Endothelial cell (in vitro differentiated cells): Measurements from ENCODE around the gene CARTPT. TPM values are rescaled to one million over a fixed set of nuclear protein-coding genes. Genes with fewer than 3 reads are reported as not detected.
A peak's percentile ranks its signal among the peaks of the same experiment; 100 is the strongest.

Source experiments
- DNase-seq: peaks from one replicate; pipeline ENCODE4 v3.0.0; 2021; ENCODE audit warnings: low spot score
- H3K27ac Mint-ChIP-seq: one replicate; pipeline ENCODE4 v1.8.0; 2021; ENCODE audit warnings: mixed read lengths, inconsistent platforms; ENCODE audit not compliant: unreplicated experiment
- H3K27me3 Mint-ChIP-seq: one replicate; pipeline ENCODE4 v1.8.0; 2021; ENCODE audit warnings: mild to moderate bottlenecking, moderate library complexity, mixed read lengths, inconsistent platforms; ENCODE audit not compliant: unreplicated experiment
- H3K36me3 Mint-ChIP-seq: one replicate; pipeline ENCODE4 v1.8.0; 2021; ENCODE audit warnings: mild to moderate bottlenecking, low read depth, mixed read lengths, inconsistent platforms; ENCODE audit not compliant: unreplicated experiment
- H3K4me1 Mint-ChIP-seq: one replicate; pipeline ENCODE4 v1.8.0; 2021; ENCODE audit warnings: mild to moderate bottlenecking, mixed read lengths, inconsistent platforms; ENCODE audit not compliant: unreplicated experiment
- H3K4me3 Mint-ChIP-seq: one replicate; pipeline ENCODE4 v1.8.0; 2021; ENCODE audit warnings: mild to moderate bottlenecking, mixed read lengths, inconsistent platforms; ENCODE audit not compliant: unreplicated experiment
- H3K9me3 Mint-ChIP-seq: one replicate; pipeline ENCODE4 v1.8.0; 2021; ENCODE audit warnings: mixed read lengths, inconsistent platforms; ENCODE audit not compliant: unreplicated experiment
- total RNA-seq: library from RNA; stranded (reverse); fragmentation: NEBNext Ultra II Directional; extraction: Animal tissue kit (Norgen Biotek cat#: 25700); gene quantifications from one replicate; pipeline ENCODE4 v1.2.1, GENCODE V29; 2021; ENCODE audit not compliant: unreplicated experiment
- TF ChIP-seq, protein P1 (sequence below): fragments of 200-600 bp; sonication (generic); IDR thresholded peaks from one replicate; pipeline ENCODE4 v1.5.0; 2021; ENCODE audit warnings: antibody characterized with exemption; ENCODE audit not compliant: unreplicated experiment

CARTPT gene
- total RNA-seq, 1 donor from 2014 or later, result 148 TPM

DNA sequence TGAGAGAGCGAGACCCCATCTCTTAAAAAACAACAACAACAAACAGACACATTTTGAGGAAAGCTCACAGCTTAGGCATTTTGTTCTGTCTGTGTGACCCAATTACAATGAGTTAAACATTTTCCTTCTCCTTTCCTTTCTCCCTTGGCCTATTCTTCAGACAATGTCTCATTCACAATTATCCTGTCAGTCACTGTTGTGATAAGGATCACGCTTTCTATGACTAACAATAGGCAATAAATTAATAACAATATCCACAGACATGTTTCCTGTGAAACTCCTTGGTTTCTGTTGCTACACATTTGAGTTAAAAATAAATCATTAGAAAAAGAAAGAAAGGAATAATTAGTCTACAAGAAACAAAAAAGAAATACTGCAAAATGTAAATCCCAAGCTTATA, 19.8 kb upstream of the CARTPT start:
- H3K4me1 Mint-ChIP-seq, result peaks cover 77% of the 10 kb centered on the region
- H3K27ac Mint-ChIP-seq, result peak overlapping the region; percentile 95
- DNase-seq, result no peak
- peaks cover 4% of the 10 kb centered on the region for H3K36me3 Mint-ChIP-seq
- H3K4me3 Mint-ChIP-seq, result no peak overlapping the region
- TF ChIP-seq, protein P1, sequence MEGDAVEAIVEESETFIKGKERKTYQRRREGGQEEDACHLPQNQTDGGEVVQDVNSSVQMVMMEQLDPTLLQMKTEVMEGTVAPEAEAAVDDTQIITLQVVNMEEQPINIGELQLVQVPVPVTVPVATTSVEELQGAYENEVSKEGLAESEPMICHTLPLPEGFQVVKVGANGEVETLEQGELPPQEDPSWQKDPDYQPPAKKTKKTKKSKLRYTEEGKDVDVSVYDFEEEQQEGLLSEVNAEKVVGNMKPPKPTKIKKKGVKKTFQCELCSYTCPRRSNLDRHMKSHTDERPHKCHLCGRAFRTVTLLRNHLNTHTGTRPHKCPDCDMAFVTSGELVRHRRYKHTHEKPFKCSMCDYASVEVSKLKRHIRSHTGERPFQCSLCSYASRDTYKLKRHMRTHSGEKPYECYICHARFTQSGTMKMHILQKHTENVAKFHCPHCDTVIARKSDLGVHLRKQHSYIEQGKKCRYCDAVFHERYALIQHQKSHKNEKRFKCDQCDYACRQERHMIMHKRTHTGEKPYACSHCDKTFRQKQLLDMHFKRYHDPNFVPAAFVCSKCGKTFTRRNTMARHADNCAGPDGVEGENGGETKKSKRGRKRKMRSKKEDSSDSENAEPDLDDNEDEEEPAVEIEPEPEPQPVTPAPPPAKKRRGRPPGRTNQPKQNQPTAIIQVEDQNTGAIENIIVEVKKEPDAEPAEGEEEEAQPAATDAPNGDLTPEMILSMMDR, result no peak
- H3K27me3 Mint-ChIP-seq, result peaks cover 5% of the 10 kb centered on the region
- H3K9me3 Mint-ChIP-seq, result no peaks in the 10 kb centered on the region

DNA sequence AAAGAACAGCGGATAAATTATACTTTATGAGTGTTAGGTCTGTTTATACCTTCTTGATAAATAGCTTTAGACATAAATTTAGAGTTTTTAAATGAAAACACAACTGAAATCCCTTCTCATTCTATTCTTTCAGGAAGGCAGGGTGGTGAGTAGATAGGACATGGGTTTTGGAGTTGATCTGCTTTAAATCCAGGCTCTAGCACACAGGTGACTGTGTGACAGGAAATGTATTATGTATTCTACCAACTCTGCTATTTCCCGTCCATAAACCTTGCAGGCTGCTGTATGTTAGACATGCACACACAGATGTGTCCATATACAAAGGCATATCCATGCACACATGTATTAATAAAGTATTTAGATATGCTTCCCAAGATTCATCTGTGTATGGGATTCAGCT, 19.3 kb upstream of the CARTPT start:
- TF ChIP-seq, protein P1, result no peak
- Mint-ChIP-seq H3K27me3 (peaks cover 5% of the 10 kb centered on the region), H3K9me3 (no peaks in the 10 kb centered on the region), H3K4me3 (no peak overlapping the region), H3K36me3 (peaks cover 4% of the 10 kb centered on the region), H3K4me1 (peaks cover 78% of the 10 kb centered on the region), H3K27ac (peak overlapping the region; percentile 95)
- DNase-seq, result no peak

DNA sequence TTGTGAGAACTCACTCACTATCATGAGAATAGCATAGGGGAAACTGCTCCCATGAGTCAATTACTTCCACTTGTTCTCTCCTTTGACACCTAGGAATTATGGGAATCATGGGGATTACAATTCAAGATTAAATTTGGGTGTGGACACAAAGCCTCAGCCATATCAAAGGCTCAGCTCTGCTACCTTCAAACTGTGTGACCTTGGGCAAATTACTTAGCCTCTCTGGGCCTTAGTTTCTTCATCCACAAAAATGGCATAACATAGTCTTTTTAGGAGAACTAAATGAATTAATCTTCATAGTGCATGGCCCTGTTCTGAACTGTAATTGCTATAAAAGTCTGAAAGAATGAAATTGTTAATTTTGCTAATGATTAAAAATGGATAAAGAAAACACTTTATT, 18.3 kb upstream of the CARTPT start:
- no peak overlapping the region for H3K4me3 Mint-ChIP-seq
- DNase-seq, result no peak
- TF ChIP-seq, protein P1, result no peak
- no peaks in the 10 kb centered on the region for H3K9me3 Mint-ChIP-seq
- peaks cover 5% of the 10 kb centered on the region for H3K27me3 Mint-ChIP-seq
- peaks cover 4% of the 10 kb centered on the region for H3K36me3 Mint-ChIP-seq
- H3K4me1 Mint-ChIP-seq, result peaks cover 74% of the 10 kb centered on the region
- peak overlapping the region; percentile 90 for H3K27ac Mint-ChIP-seq

DNA sequence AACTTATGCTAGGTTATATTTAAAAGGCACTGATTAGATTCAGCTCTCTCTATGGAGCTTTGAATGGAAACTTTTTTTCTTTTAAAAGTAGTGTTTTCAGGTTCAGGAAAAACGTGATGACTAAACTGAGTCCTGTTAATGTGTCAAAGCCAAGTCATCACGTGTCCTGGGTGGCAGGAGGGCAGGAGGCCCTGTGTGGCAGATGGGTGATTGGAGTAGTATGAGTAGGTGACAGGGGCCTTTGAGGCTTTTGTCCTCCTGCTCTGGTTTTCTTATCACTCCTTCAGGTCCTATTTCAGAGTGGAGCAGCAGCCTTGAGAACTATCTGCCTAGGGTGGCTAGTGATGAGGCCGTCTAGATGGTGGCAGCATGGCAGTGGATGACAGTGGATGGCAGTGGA, 17.7 kb upstream of the CARTPT start:
- H3K36me3 Mint-ChIP-seq, result peaks cover 4% of the 10 kb centered on the region

DNA sequence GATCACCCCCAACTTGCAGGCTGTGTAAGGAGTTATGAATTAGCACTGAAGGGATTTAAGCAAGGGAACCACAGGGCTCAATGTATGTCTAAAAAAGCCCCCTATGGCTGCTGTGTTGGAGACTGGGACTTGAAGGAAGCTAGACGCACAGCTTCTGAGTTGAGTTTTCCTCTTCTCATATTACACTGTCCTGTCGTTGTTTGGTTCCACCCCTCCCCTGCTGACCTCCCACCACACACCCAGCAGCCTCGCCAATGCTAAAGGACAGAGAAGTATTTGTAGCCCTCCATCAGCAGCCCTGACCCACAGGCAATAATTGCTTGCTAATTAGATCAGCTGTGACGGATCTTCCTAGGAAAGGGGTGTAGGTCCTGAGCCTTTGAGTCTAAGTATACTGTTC, 15.1 kb upstream of the CARTPT start:
- Mint-ChIP-seq H3K27ac (no peak overlapping the region), H3K4me3 (no peak overlapping the region), H3K9me3 (no peaks in the 10 kb centered on the region), H3K36me3 (no peaks in the 10 kb centered on the region), H3K4me1 (peaks cover 49% of the 10 kb centered on the region), H3K27me3 (peaks cover 5% of the 10 kb centered on the region)
- TF ChIP-seq, protein P1, result no peak
- DNase-seq, result no peak

More for the DNA sequence above, 17.7 kb upstream of the CARTPT start:
- no peaks in the 10 kb centered on the region for H3K9me3 Mint-ChIP-seq
- H3K27ac Mint-ChIP-seq, result no peak overlapping the region
- peaks cover 68% of the 10 kb centered on the region for H3K4me1 Mint-ChIP-seq
- H3K27me3 Mint-ChIP-seq, result peaks cover 5% of the 10 kb centered on the region
- TF ChIP-seq, protein P1, result no peak
- H3K4me3 Mint-ChIP-seq, result no peak overlapping the region
- no peak for DNase-seq
